Spleen (tissue), 7 donors: ENCODE results near the gene ETV6.

Experiments used
- POLR2A ChIP-seq, 3 donors: fragments of 450-650 bp; IDR thresholded peaks; one replicate each; pipeline ENCODE4 v1.5.1; 2017; ENCODE audit warnings: antibody characterized with exemption in 3 of 3, mild to moderate bottlenecking in 1 of 3
- TF ChIP-seq, protein P1 (sequence below), 11 experiments: fragments of 200-600 bp in 7 of 11; fragments of 450-650 bp in 4 of 11; sonication (generic) in 4 of 11; IDR thresholded peaks in 8 of 11; conservative IDR thresholded peaks in 3 of 11; 1 replicate in 7 of 11; 2 replicates in 4 of 11; pipeline versions ENCODE4 v1.4.0 to v1.8.0; 2016 to 2021; ENCODE audit warnings: antibody characterized with exemption in 11 of 11, inconsistent platforms in 4 of 11, mild to moderate bottlenecking in 1 of 11
- donor health status: DM: no; HTN: no; CAD: no; lungs with moderate emphysema.
- donor health status: DM: no; HTN: no; CAD: no.
- donor health status: DM: no; HTN: no; CAD: no.

GRCh38 chr12:11669348-11669747 is 19.9 kb downstream of the ETV6 start:
- TF ChIP-seq, protein P1, sequence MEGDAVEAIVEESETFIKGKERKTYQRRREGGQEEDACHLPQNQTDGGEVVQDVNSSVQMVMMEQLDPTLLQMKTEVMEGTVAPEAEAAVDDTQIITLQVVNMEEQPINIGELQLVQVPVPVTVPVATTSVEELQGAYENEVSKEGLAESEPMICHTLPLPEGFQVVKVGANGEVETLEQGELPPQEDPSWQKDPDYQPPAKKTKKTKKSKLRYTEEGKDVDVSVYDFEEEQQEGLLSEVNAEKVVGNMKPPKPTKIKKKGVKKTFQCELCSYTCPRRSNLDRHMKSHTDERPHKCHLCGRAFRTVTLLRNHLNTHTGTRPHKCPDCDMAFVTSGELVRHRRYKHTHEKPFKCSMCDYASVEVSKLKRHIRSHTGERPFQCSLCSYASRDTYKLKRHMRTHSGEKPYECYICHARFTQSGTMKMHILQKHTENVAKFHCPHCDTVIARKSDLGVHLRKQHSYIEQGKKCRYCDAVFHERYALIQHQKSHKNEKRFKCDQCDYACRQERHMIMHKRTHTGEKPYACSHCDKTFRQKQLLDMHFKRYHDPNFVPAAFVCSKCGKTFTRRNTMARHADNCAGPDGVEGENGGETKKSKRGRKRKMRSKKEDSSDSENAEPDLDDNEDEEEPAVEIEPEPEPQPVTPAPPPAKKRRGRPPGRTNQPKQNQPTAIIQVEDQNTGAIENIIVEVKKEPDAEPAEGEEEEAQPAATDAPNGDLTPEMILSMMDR (IDR thresholded peaks at IDR 0.05 in 8 of 11, conservative IDR thresholded peaks at IDR 0.05 in 3 of 11): no peak
- no peak for TF ChIP-seq POLR2A (IDR thresholded peaks at IDR 0.05)
